ENCODE data around the gene CPT1A.

The CPT1A gene

GRCh38 chr11:68808787-68809186, 32.9 kb downstream of the CPT1A start:
- no peak for TF ChIP-seq GATA3 (IDR thresholded peaks at IDR 0.05; ENCODE audit: low read depth, low read length)
- TF ChIP-seq GATA2 (IDR thresholded peaks at IDR 0.05; ENCODE audit: low read depth, low read length), result no peak

GRCh38 chr11:68806931-68807844, 34.5 kb downstream of the CPT1A start:
- no peak for TF ChIP-seq GATA2 (IDR thresholded peaks at IDR 0.05; ENCODE audit: low read depth, low read length)
- no peak for TF ChIP-seq GATA3 (IDR thresholded peaks at IDR 0.05; ENCODE audit: low read depth, low read length)

GRCh38 chr11:68804786-68805185, 36.9 kb downstream of the CPT1A start:
- TF ChIP-seq GATA3 (IDR thresholded peaks at IDR 0.05; ENCODE audit: low read depth, low read length) (no peak), GATA2 (IDR thresholded peaks at IDR 0.05; ENCODE audit: low read depth, low read length) (no peak)

GRCh38 chr11:68803766-68804165, 38.0 kb downstream of the CPT1A start:
- TF ChIP-seq GATA3 (IDR thresholded peaks at IDR 0.05; ENCODE audit: low read depth, low read length) (no peak), GATA2 (IDR thresholded peaks at IDR 0.05; ENCODE audit: low read depth, low read length) (no peak)

GRCh38 chr11:68798221-68798813, 43.4 kb downstream of the CPT1A start:
- TF ChIP-seq GATA3 (IDR thresholded peaks at IDR 0.05; ENCODE audit: low read depth, low read length) (no peak), GATA2 (IDR thresholded peaks at IDR 0.05; ENCODE audit: low read depth, low read length) (no peak)

GRCh38 chr11:68796801-68797200, 44.9 kb downstream of the CPT1A start:
- no peak for TF ChIP-seq GATA2 (IDR thresholded peaks at IDR 0.05; ENCODE audit: low read depth, low read length)
- no peak for TF ChIP-seq GATA3 (IDR thresholded peaks at IDR 0.05; ENCODE audit: low read depth, low read length)

GRCh38 chr11:68792400-68792966, 49.2 kb downstream of the CPT1A start:
- TF ChIP-seq GATA2 (IDR thresholded peaks at IDR 0.05; ENCODE audit: low read depth, low read length) (no peak), GATA3 (IDR thresholded peaks at IDR 0.05; ENCODE audit: low read depth, low read length) (no peak)

- TF ChIP-seq GATA3 (IDR thresholded peaks at IDR 0.05; ENCODE audit: low read depth, low read length) (no peak), GATA2 (IDR thresholded peaks at IDR 0.05; ENCODE audit: low read depth, low read length) (no peak)
Measured at GRCh38 chr11:68784653-68785052, 57.1 kb downstream of the CPT1A start.

- TF ChIP-seq GATA3 (IDR thresholded peaks at IDR 0.05; ENCODE audit: low read depth, low read length) (no peak), GATA2 (IDR thresholded peaks at IDR 0.05; ENCODE audit: low read depth, low read length) (no peak)
Measured at GRCh38 chr11:68783216-68783821, 58.4 kb downstream of the CPT1A start.

- TF ChIP-seq GATA2 (IDR thresholded peaks at IDR 0.05; ENCODE audit: low read depth, low read length) (no peak), GATA3 (IDR thresholded peaks at IDR 0.05; ENCODE audit: low read depth, low read length) (no peak)
Measured at GRCh38 chr11:68782711-68783110, 59.0 kb downstream of the CPT1A start.

- TF ChIP-seq GATA2 (IDR thresholded peaks at IDR 0.05; ENCODE audit: low read depth, low read length), result no peak
- no peak for TF ChIP-seq GATA3 (IDR thresholded peaks at IDR 0.05; ENCODE audit: low read depth, low read length)
Measured at GRCh38 chr11:68780829-68781228, 60.9 kb downstream of the CPT1A start.

GRCh38 chr11:68778205-68778604, 63.5 kb downstream of the CPT1A start:
- TF ChIP-seq GATA2 (IDR thresholded peaks at IDR 0.05; ENCODE audit: low read depth, low read length) (no peak), GATA3 (IDR thresholded peaks at IDR 0.05; ENCODE audit: low read depth, low read length) (no peak)

GRCh38 chr11:68776442-68777235, 65.1 kb downstream of the CPT1A start:
- TF ChIP-seq GATA3 (IDR thresholded peaks at IDR 0.05; ENCODE audit: low read depth, low read length), result no peak
- no peak for TF ChIP-seq GATA2 (IDR thresholded peaks at IDR 0.05; ENCODE audit: low read depth, low read length)

All from SH-SY5Y (cell line).